AG08395 (cell line): ENCODE measurements around the gene C2orf68.
"Not testable (repeated sequence)": the region's sequence is repeated elsewhere in the genome, so short reads cannot be mapped to it uniquely, and the experiment has no call there.

Experiments used
- DNase-seq: peaks from one replicate; pipeline ENCODE4 v3.0.0; 2012; ENCODE audit warnings: mixed read lengths, low spot score

The C2orf68 gene

GRCh38 chr2:85628658-85629057 is 16.8 kb upstream of the C2orf68 start:
- DNase-seq = no peak

- DNase-seq = no peak
Measured at GRCh38 chr2:85623991-85624390, 12.1 kb upstream of the C2orf68 start.

GRCh38 chr2:85621338-85621737 is 9.5 kb upstream of the C2orf68 start:
- no peak for DNase-seq

GRCh38 chr2:85619617-85620016 is 7.8 kb upstream of the C2orf68 start:
- no peak for DNase-seq

GRCh38 chr2:85617723-85618122 is 5.9 kb upstream of the C2orf68 start:
- DNase-seq = not testable (repeated sequence)

GRCh38 chr2:85615413-85615728 is 3.5 kb upstream of the C2orf68 start:
- no peak for DNase-seq

GRCh38 chr2:85614757-85615156 is 2.9 kb upstream of the C2orf68 start:
- DNase-seq = not testable (repeated sequence)

GRCh38 chr2:85613717-85614515 is 2.0 kb upstream of the C2orf68 start:
- no peak for DNase-seq

- no peak for DNase-seq
Measured at GRCh38 chr2:85611217-85611704, 605 bp downstream of the C2orf68 start.

GRCh38 chr2:85607268-85608215 is 4.3 kb downstream of the C2orf68 start:
- no peak for DNase-seq

- DNase-seq = no peak
Measured at GRCh38 chr2:85606116-85606455, 5.8 kb downstream of the C2orf68 start.

GRCh38 chr2:85605406-85606115 is 6.3 kb downstream of the C2orf68 start:
- peak; percentile 49 for DNase-seq

GRCh38 chr2:85604568-85605339 is 7.1 kb downstream of the C2orf68 start:
- DNase-seq = no peak

GRCh38 chr2:85604133-85604444 is 7.8 kb downstream of the C2orf68 start:
- not testable (repeated sequence) for DNase-seq

GRCh38 chr2:85602476-85603234 is 9.2 kb downstream of the C2orf68 start, which contains the start of gene TMEM150A:
TMEM150A (minus strand) TSS chr2:85602698; CDS start chr2:85601948, 750 bp downstream.
- peak; percentile 92 for DNase-seq

GRCh38 chr2:85601771-85602475 is 9.9 kb downstream of the C2orf68 start:
- DNase-seq = peak; percentile 52

GRCh38 chr2:85600951-85601770 is 10.7 kb downstream of the C2orf68 start:
- DNase-seq = no peak

- no peak for DNase-seq
Measured at GRCh38 chr2:85600235-85600575, 11.7 kb downstream of the C2orf68 start.

GRCh38 chr2:85599468-85600234 is 12.2 kb downstream of the C2orf68 start:
- no peak for DNase-seq
